ENCODE results near the gene PSAT1.

Gene PSAT1

DNA sequence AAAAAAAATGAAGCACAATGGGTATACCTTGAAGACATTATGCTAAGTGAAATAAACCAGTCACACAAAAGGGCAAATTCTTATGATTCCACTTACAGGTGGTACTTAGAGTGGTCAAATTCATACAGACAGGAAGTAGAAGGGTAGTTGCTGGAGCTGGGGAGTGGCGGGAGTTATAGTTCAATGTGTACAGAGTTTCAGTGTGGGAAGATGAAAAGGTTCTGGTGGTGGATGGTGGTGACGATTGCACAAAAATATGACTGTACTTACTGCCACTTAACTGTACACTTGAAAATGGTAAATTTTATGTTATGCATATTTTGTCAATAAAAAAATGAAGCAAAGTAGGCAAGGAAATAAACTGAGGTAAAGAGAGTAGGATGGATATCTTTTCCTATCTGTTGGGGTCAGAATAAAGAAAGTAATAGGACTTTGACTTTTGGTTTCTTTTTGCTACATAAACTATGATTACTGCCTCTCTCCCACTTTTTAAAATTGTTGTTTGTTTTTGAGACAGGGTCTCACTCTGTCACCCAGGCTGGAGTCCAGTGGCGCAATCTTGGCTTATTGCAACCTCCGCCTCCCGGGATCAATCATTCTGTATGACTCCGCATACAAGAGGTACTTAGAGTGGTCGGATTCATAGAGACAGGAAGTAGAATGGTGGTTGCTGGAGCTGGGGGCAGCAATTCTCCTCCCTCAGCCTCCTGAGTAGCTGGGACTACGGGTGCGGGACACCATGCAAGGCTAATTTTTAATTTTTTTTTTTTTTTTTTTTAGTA is 4.0 kb upstream of the PSAT1 start:
- no peak for DNase-seq (ENCODE audit: low spot score)

DNA sequence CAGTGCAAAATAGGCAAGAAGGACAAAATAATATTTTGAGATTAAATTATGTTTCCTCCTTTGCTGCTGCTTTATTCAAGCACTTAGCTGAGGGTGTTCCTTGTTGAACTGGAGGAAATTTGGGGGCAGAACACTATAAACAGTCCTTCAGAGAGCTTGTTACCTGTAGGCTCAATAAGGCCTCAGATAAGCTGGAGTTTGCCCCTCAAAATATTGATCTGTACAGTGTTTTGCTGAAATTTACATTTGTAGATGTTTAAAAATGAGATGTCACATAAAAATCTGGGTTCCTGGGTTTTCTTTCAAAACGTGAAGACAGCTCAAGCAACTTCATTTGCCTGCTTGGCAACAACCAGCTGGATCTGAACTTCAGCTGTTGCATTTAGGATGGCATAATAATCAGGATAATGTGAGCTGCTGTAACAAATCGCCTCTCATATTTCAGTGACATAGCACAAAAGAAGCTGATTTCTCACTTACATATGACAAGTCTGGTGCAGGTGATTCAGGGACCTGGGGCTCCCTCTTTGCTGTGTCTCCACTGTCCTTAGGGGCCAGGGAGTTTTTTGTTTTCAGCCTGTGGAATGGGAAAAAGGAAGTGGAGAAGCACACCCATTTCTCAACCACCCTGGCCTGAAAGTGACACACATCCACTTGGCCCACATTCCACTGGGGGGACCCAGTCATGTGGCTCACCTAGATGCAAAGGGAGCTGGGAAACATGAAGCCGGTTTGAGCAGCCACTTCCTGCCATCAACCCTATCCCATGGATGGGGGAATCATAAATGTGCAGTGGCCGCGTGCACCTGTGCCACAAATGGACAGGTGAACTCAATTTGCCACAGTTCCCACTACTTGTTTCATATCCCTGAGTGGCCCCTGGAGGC is 2.4 kb upstream of the PSAT1 start:
- DNase-seq (ENCODE audit: low spot score): no peak

DNA sequence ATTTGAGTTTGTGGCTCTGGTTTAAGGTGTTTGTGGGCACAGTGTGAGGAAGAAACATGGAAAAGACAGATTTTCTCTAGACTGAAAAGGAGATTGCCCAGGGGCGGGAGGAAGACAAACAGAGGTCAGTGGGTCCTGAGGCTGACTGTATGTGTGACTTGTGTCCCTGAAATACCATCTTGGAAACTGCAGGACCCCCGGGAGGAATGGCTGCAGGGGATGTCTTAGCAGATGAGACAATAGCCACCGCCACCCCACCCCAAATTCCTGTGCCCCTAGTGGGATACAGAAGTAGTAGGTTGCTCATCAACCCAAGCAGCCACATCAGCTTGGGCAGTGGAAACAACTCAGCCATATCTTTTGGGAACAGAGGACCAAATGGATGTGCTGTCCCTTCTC is 1.7 kb upstream of the PSAT1 start:
- no peak for DNase-seq (ENCODE audit: low spot score)

DNA sequence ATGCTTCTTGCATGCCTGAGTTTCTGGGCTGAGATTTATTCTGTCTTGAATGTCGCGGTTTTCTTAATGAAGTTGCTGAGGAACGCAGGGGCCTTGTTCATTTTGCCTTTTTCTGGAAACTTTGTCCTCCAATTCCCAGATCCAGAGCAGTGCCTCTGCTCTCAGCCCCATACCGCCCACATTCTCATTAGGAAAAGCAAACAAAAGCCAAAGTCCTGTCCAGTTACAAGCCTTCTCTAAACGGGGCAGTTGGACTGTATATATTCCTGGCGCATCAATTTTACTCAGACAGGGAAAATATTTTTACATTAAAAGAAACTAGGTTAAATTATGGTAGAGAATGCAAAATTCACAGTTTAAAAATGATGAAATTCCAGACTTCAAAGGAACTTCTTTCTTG is 1.2 kb upstream of the PSAT1 start:
- no peak for DNase-seq (ENCODE audit: low spot score)

DNA sequence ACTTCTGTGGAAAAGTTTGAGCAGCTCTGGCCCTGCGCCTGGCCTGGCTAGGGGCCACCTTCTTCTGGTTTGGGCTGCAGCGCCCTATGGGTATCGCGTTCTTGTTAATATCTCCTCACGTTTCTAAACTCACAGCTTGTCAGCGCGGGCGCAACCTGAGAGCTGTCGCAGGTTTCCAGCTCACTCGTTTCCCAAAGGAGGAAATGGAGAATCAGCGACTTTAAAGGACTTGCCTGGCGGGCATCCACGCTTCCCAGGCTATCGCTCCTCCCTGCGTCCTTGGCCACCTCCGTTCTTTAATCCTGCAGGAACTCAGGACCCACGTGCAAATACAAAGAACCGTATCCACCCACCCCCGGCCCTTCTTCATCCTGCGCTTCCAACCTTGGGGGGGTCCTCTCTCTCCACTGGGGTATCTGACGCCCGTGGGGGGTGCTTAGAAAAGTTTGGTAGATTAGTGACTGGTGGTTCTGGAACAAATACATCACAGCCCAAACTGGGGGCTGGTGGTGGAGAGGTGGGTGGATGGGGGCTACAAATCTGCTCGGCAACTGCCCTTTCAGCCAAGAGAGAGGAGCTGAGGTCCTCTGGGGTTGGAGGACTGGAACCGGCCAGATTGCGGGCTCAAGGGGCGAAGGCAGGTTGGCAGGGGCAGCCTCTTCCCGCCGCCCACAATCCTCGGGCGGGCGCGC is 578 bp upstream of the PSAT1 start:
- DNase-seq (ENCODE audit: low spot score): no peak

DNA sequence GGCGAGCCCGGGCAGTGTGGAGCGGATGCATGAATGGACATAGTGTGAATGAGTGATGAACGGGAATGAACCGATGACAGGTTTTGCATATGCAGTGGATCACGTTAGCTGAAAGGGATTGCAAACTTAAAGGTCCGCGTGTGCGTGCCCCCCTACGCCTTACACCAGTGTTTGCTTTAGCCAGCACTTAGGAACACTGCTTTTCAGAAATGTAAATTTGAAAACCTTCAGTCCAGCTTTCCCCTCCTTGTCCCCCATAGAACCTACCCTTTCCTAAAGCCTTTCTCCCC is 692 bp downstream of the PSAT1 start:
- DNase-seq (ENCODE audit: low spot score): no peak

DNA sequence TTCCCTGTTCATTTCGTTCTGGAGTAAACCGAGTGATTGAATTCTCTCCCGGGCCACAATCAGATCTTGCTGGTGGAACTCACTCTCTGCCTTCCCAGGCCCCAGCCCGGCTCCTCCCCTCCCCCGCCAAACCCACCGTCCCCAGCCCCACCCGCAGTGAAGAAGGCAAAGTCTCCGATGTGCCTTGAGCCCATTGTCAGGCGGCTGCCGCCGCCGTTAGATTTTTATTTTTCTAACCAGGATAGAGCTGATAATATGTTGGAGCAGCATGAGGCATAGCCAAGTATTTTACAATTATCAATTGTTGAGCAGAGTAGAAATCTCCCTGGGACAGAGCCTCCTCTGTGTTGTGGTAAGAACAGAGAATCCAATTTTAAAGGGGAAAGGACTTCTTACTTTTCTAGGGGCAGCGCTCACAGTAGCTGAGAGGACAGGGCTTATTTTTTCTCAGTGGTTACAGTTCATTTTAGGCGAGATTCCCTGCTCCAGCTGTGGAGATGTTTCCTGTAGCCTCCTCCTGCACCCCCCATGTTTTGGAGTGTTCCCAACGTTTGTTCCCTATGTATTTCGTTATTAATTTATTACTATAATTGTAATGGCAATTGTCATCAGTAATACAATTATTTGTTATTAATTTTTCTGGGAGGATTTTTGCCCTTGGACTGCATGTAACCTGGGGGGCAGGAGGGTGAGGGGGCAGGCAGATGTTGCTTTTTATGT is 1.3 kb downstream of the PSAT1 start:
- no peak for DNase-seq (ENCODE audit: low spot score)

DNA sequence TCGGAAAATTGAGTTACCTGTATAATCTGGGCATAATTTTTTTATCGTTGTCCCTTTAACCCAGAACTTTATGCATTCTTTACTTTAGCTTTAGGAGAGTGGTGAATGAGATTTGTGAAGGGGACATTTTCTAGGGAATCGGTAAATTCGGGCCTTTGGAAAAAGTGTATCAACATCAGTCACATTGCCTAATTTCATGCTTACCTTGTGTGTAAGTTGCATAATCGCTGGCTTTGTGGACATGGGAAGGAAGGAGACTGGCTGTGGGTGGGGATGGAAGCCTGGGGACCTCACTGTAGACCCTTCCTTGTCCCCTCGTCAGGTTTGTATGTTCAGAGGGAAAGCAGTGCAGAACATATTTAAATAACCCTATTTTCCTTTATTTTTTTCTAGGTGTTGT is 3.3 kb downstream of the PSAT1 start:
- DNase-seq (ENCODE audit: low spot score): no peak

DNA sequence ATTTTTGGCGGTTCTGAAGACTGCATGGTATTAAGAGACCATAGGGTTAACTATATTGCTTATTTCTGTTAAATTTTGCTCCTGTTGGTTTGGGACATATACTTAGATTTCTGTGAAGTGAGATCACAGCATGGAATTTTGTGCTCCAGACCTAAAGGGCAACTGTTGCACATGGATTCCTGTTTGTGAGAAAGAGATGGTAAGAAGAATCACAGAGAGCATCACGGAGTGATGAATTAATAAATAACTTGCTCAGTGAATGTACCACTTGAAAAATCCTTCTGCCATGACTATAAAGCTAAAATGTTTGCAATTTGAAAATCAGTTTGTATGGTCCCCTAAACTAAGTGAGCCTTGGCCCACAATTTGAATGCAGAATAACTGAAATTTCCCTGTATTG is 4.5 kb downstream of the PSAT1 start:
- no peak for DNase-seq (ENCODE audit: low spot score)

DNA sequence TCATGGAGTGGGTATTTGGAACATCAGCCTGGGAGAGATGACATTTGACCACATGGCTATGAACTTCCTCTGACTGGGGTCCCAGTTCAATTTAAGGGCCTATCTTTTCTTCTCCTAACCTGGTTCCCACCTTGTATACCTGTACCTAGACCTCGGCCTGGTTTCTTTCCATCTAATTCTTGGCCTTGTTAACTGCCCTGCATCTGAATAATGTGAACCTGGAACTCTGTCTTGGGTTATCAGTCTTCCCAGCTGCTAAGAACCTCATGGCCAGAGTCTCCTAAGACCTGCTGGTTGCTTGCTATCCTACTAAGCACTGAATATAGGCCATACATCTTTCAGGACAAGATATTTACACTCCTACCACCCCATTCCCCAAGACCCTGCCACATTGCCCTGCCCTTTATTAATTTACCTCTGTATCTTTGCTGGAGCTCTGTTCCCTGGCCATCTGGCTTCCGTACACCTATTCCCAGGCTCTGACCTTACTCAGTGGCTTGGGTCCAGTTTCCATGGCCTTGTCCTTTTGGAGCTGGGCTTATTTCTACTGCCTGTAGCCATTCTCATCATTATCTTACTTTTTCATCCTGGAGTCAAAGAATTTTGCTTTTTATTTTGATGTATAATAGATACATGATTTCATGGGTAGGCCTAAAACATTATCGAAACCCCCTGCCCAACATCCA is 6.6 kb downstream of the PSAT1 start:
- DNase-seq (ENCODE audit: low spot score): no peak

DNA sequence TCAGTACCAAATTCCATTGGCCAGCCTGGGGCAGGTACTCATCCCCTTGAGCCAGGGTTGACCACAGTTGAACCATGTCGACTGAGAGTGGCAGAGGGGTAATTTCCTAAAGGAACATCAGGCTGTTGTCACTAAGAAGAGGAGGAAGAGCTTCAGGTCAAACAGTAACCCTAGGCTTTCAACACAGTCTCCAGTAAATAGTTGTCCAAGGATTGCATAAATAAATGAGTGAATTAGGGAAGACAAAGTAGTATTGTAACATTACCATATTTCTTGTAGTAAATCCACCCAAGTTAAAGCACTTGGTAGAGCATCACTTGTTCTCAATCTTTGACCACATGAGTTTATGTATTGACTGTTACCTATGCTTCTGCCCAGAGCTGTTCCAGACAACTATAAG is 7.4 kb downstream of the PSAT1 start:
- no peak for DNase-seq (ENCODE audit: low spot score)

DNA sequence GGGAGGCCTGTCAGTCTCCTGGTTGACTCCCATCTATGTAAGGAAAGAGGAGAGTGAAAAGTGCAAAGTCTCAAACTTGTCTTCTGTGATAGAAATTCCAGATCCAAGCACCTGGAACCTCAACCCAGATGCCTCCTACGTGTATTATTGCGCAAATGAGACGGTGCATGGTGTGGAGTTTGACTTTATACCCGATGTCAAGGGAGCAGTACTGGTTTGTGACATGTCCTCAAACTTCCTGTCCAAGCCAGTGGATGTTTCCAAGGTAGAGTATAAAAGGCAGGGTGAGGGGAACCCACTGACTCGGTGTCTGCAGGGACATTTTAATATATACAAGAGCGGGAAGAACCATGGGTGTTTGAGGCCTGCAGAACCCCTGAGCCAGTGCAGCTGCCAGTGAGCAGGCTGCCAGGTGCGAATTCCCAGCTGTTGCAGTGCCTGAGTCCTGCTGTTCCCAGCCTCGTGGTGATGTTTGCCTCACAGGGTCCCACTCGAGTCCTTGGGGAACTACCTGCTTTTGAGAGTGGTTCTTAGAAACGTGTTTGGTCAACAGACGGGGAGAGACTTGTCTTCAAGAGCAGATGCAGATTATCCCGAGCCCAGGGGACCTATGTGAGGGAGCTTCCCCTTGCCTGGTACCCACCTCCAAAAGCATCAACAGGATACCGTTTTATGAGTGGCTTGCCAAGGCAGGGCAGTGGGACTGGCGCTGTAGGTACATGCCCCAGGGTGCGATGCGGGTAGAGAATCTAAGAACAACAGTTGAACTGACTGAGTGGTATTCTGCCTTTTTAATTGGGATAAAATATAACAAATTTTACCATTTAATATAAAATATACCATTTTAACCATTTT is 9.5 kb downstream of the PSAT1 start:
- DNase-seq (ENCODE audit: low spot score): no peak

DNA sequence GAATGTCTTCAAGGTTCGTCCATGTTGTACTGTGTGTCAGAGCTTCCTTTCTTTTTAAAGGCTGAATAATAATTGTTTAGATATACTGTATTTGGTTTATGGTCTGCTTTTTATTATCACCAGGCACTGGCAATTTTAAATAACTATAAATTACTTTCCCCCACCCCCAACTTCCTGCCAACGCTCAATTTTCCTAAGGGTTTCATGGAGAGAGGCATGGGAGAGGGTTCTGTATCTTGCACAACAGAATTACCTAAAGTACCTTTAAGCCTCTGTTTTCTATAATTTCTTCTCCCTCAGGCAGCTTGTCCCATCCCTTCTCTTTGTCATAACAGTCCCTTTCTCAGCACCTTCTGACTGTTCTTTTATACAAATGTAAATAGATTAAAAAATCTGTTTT is 10.4 kb downstream of the PSAT1 start:
- no peak for DNase-seq (ENCODE audit: low spot score)

DNA sequence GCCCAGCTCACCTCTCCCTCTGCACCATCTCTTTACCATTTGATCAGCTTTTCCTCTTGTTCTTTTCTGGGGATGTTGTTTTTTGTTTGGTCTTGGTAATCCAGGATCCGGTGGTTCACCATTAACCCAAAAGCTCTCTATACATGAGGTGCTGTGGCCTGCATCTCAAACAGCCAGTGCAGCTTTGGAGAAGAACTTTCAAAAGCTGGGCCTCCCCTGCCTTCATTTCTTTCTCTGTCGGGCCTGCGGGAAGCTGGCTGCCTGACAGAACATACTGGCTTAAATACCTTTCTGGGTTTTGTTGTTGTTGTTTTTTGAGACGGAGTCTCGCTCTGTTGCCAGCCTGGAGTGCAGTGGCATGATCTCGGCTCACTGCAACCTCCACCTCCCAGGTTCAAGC is 12.1 kb downstream of the PSAT1 start:
- DNase-seq (ENCODE audit: low spot score): no peak

DNA sequence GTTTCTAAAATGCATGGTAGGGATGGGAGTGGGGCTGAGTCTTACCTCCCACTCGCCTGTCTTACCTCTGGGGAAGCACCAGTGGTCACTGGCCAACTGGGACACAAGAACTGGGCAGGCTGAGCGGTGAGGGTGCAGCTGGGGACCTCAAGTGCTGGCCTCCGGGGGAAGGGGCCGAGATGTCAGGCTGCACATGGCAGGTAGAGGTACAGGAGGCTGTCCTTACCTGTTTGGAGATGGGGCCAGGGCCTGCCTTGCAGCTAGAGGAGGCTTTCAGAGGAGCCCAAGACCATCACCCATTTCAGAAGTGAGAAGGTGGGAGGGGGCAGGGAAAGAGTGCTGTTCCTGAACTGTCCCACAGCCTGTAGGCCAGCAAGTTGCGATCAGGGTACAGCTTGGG is 14.2 kb downstream of the PSAT1 start:
- DNase-seq (ENCODE audit: low spot score): no peak

DNA sequence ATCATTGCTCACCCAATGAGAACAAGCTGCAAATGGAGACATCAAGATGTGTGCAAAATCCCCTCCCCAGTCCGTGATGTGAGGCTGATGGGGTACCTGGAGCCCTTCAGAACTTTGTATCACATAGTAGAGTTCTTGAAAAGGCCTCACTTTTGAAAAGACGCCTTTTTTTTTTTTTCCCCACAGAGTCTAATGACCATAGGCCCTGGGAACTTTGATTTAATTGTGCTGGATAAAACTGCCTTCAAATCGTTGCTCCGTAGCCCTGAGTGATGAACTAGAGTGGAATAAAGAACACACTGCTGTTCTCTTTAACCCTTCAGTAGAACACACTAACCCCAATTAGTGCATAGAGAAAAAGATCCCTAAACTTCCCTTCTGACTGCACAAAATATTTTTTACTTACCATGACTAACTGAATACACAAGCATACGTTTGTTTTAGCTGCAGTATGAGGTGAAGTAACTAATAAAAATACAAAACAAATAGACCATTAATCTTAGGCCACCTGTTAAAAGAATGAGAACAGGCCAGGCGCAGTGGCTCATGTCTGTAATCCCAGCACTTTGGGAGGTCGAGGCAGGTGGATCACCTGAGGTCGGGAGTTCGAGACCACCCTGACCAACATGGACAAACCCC is 15.1 kb downstream of the PSAT1 start:
- DNase-seq (ENCODE audit: low spot score): no peak

DNA sequence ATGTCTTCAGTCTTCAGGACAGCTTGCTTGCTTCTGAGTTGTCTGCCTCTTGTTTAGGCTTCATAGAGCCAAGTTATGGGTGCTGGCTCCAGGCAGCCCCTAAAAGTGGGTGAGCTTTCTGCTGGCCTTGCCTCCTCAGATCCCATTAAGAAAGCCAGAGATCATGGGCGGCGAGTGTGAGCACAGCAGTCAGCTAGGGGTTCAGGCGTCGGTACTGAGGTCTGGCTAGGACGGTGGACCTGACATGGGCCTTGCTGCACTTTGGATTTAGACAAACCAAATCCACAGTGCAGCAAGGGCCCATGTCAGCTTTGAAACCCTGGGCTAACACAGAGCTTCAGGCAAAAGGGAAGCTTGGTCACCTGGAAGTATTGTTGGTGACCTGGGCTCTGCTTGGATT is 17.6 kb downstream of the PSAT1 start:
- no peak for DNase-seq (ENCODE audit: low spot score)

DNA sequence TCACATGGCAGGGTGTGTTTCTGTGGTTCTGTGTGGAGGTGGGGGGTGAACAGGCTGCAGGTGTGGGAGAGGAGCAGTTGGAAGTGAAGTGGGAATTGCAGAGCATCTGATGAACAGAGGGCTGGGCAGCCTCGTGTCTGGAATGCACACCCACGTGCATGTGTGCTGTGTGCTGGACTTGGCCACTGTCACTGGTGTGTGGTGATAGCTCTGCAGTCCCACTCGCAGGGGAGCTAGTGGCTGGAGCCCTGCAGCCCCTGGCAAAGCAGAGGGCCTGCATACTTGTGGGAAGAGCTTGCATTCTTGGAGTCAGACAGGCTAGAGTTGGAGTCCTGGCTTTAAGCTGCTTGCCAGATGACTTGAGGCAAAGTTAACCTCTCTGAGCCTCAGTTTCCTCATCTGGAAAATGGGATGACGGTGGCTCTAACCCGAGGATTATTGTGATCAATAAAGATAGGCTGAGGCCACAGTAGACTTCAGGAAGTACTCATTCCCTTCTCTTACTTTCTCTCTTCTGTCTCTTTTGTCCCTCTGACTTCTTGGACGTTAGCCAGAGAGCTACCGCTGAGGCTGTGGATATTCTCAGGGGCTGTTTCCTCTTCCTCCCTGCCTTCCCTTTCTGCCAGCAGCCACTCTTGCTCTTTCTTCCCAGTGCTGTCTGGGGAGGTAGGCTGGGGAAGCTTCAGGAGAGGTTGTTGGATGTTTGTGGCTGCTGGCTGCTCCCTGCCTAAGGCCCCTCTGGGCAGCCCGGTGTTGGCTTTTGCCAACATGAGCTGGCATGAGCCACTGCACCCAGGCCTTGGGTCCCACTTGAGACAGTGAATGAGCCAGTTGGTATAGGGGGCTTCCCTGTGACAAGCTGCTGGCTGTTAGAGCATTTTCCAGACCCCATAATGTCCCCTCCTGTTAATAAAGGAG is 18.3 kb downstream of the PSAT1 start:
- no peak for DNase-seq (ENCODE audit: low spot score)

DNA sequence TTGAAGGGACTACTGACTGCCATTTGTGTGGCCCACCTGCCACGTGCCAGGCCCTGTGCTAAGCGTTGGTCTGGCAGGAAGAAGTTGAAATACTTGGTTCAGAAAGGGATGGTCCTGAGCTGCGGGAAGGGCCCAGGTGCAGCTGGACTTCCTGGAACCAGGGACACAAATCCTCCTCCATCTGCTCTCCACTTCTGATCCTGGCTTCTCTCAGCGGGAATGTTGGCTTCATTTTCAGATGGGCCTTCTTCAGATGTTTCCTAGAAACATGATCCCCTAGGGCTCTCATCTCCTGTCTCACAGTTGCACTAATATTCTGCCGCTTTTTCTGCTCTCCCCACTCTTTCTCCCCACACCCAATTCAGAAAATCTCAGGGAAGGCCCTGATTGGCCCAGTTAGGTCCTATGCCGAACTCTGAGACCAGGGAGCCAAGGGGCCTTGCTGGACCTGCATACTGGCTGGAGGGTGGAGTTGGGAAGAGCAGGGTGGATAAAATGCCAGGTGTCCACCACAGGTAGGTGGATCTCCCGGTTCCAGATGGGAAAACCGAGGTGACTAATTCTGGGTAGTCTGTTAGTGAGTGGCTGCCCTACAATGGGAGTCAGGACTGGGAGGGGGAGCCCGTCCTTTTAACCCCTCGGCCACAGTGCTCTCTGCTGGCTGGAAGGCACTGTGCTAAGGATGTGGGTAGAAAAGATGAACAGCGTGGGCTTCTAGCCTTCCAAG is 19.4 kb downstream of the PSAT1 start:
- DNase-seq (ENCODE audit: low spot score): no peak

Measured in CD4-positive, alpha-beta T cell treated with Interleukin-15 for 4 hours (primary cell).